Heart left ventricle (tissue), 13 donors: Measurements from ENCODE around the gene COLEC12.

Experiments
- POLR2A ChIP-seq, 2 donors: fragments of 450-650 bp; IDR thresholded peaks; one replicate each; pipeline ENCODE4 v1.6.1; 2017; ENCODE audit warnings: antibody characterized with exemption in 2 of 2, mild to moderate bottlenecking in 2 of 2, moderate library complexity in 2 of 2
- TF ChIP-seq, protein P1 (sequence below), 12 donors: fragments of 200-600 bp; sonication (generic) in 4 of 12; IDR thresholded peaks; one replicate each; pipeline versions ENCODE4 v1.5.0 to v1.8.0; 2018 to 2022; ENCODE audit warnings: antibody characterized with exemption in 12 of 12, mild to moderate bottlenecking in 5 of 12
- donor health status: ischemic (EF 13 %, LVEDD 7.1; RV severe dilation, severe dysfunction).
- donor health status: DM: no; HTN: yes; CAD: no.
- donor health status: DM: no; HTN: no; CAD: no.
- donor health status: ischemic (EF 25% LVEDD 6.9; RV normal size, moderate dysfunction).
- donor health status: ischemic (EF 25% LVEDD 5.7; RV mildly dilated, moderate dysfunction).
- donor health status: ischemic (EF 35%, LVEDD 5.7; RV mildly dilated, moderate dysfunction).
- donor health status: nonischemic (EF 11% LVEDD 7.7; RV severe dilation, severe dysfunction).
- donor health status: DM: yes; HTN: yes; CAD: no.
- donor health status: PGD.
- donor health status: ischemic (EF 29% LVEDD 5.4; RV normal size, mild dysfunction).
- donor health status: nonischemic (EF 23%, LVEDD 6.1; RV moderate dilation, normal function).

DNA sequence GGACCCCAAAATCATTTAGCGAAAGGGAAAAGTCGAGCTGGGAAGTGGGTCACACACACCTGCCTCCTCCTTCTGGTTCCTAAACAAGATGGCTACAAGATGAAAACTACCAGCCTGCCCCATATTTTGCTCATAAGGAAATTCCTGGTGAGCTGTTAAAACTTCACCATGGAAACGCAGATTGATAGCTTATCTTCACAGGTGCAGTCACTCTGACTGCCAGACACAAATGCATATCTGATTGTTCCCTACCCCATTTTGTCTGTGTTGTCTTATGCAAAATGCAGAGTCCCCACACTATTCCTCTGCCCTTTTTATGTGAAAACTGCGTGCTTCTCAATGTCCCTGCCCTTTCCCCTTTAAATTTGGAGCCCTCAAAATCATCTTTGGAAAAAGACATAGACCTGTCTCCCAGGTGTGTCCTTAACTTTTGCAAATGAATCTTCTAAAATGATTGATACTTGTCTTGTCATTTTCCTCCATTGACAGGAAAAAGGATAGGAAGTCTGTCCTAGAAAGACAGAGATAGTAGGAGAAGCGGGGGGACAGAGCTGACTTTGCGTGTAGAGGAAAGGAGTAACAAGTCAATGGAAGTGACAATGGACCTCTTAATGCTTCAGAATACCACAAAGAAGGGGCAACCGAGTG, 193.8 kb downstream of the COLEC12 start:
- TF ChIP-seq POLR2A (IDR thresholded peaks at IDR 0.05): no peak
- TF ChIP-seq, protein P1, sequence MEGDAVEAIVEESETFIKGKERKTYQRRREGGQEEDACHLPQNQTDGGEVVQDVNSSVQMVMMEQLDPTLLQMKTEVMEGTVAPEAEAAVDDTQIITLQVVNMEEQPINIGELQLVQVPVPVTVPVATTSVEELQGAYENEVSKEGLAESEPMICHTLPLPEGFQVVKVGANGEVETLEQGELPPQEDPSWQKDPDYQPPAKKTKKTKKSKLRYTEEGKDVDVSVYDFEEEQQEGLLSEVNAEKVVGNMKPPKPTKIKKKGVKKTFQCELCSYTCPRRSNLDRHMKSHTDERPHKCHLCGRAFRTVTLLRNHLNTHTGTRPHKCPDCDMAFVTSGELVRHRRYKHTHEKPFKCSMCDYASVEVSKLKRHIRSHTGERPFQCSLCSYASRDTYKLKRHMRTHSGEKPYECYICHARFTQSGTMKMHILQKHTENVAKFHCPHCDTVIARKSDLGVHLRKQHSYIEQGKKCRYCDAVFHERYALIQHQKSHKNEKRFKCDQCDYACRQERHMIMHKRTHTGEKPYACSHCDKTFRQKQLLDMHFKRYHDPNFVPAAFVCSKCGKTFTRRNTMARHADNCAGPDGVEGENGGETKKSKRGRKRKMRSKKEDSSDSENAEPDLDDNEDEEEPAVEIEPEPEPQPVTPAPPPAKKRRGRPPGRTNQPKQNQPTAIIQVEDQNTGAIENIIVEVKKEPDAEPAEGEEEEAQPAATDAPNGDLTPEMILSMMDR (IDR thresholded peaks at IDR 0.05): no peak
